ENCODE results near the gene GNRH2. TPM values are rescaled to one million over a fixed set of nuclear protein-coding genes. Genes with fewer than 3 reads are reported as not detected.
"Not testable (repeated sequence)": the region's sequence is repeated elsewhere in the genome, so short reads cannot be mapped to it uniquely, and the experiment has no call there.

GNRH2 gene
- total RNA-seq, 1 experiment from 2014 or later, result 1.1 TPM

- no peak overlapping the region for H3K4me2 ChIP-seq (ENCODE audit: insufficient read depth, insufficient read length, low read length)
- Mint-ChIP-seq H3K9me3 (peaks cover 6 to 12% of the 10 kb centered on the region in 2 experiments), H3K4me1 (no peaks in the 10 kb centered on the region), H3K27ac (no peak overlapping the region), H3K36me3 (ENCODE audit: insufficient read depth in 1 of 3, low read depth in 3 of 3) (peaks cover 35 to 86% (median 78%) of the 10 kb centered on the region in 3 experiments), H3K4me3 (no peak overlapping the region), H3K27me3 (ENCODE audit: low read depth) (no peaks in the 10 kb centered on the region)
- no peak overlapping the region for H3K56ac ChIP-seq (ENCODE audit: insufficient read length, low read depth, low read length)
- no peak overlapping the region for H2AFZ ChIP-seq (ENCODE audit: low read length)
- no peak overlapping the region for H2BK12ac ChIP-seq (ENCODE audit: insufficient read length, low read depth, low read length)
- H3K79me2 ChIP-seq (ENCODE audit: insufficient read depth, low read length), result no peaks in the 10 kb centered on the region
- H3T11ph ChIP-seq (ENCODE audit: low read length), result no peak overlapping the region
- H3K27me3 ChIP-seq (ENCODE audit: insufficient read depth, low read length), result no peaks in the 10 kb centered on the region; the same call in 1 of the 2 replicates
- H3K9ac ChIP-seq (ENCODE audit: extremely low read depth, insufficient read length, low read length), result no peak overlapping the region
- no peak overlapping the region for H2BK5ac ChIP-seq (ENCODE audit: insufficient read length, low read length)
- H3K9me3 ChIP-seq (ENCODE audit: control insufficient read depth, low read depth, low read length), result peaks cover 7% of the 10 kb centered on the region
- H3K79me1 ChIP-seq (ENCODE audit: insufficient read depth, low read depth, low read length, poor library complexity, severe bottlenecking), result no peaks in the 10 kb centered on the region
- H3K23me2 ChIP-seq (ENCODE audit: insufficient read length, low read depth, low read length, poor library complexity, severe bottlenecking), result no peaks in the 10 kb centered on the region
- no peaks in the 10 kb centered on the region for H4K20me1 ChIP-seq (ENCODE audit: control insufficient read depth, insufficient read depth, insufficient read length)
- no peak overlapping the region for H4K91ac ChIP-seq (ENCODE audit: insufficient read length, low read depth, low read length)
- H2BK20ac ChIP-seq (ENCODE audit: low read depth, low read length, poor library complexity, severe bottlenecking), result no peak overlapping the region
- no peak for TF ChIP-seq CTCF (conservative IDR thresholded peaks at IDR 0.05)
- H2BK120ac ChIP-seq (ENCODE audit: low read depth, low read length, poor library complexity, severe bottlenecking), result no peak overlapping the region
- no peak overlapping the region for H3K23ac ChIP-seq (ENCODE audit: insufficient read length, low read depth, low read length)
- no CpG with 5 or more reads among the region's 5 CpGs for WGBS (ENCODE audit: extremely low coverage, insufficient read length, low lambda C conversion rate)
- no peak overlapping the region for H3K4ac ChIP-seq (ENCODE audit: low read depth, low read length)
- H3K14ac ChIP-seq (ENCODE audit: insufficient read depth, low read length), result no peak overlapping the region
- no peaks in the 10 kb centered on the region for H3K4me1 ChIP-seq (ENCODE audit: insufficient read depth, low read length)
- H3K27ac ChIP-seq (ENCODE audit: insufficient read length, low read depth, low read length), result no peak overlapping the region
- no peak overlapping the region for H4K8ac ChIP-seq (replicated peaks; ENCODE audit: insufficient read length, low read depth, low read length)
- H2BK15ac ChIP-seq (ENCODE audit: low read depth, low read length), result no peak overlapping the region
- no peak for DNase-seq
- no peak overlapping the region for H3K18ac ChIP-seq (ENCODE audit: insufficient read length, low read depth, low read length)
- H2AK5ac ChIP-seq (ENCODE audit: insufficient read length, low read length), result no peak overlapping the region
- H4K5ac ChIP-seq (ENCODE audit: insufficient read length, low read depth, low read length), result no peak overlapping the region
Observed at GRCh38 chr20:3021777-3022176, 21.6 kb upstream of the GNRH2 start.

- H3K23me2 ChIP-seq (ENCODE audit: insufficient read length, low read depth, low read length, poor library complexity, severe bottlenecking); H3K27ac Mint-ChIP-seq; H4K5ac ChIP-seq (ENCODE audit: insufficient read length, low read depth, low read length); H3K18ac ChIP-seq (ENCODE audit: insufficient read length, low read depth, low read length); H3K14ac ChIP-seq (ENCODE audit: insufficient read depth, low read length); DNase-seq; H2AK5ac ChIP-seq (ENCODE audit: insufficient read length, low read length); H3K4me1 ChIP-seq (ENCODE audit: insufficient read depth, low read length); H3K4me1 Mint-ChIP-seq; H3K27ac ChIP-seq (ENCODE audit: insufficient read length, low read depth, low read length); H2BK5ac ChIP-seq (ENCODE audit: insufficient read length, low read length); H3K23ac ChIP-seq (ENCODE audit: insufficient read length, low read depth, low read length); H3K9me3 ChIP-seq (ENCODE audit: control insufficient read depth, low read depth, low read length); H2BK15ac ChIP-seq (ENCODE audit: low read depth, low read length); H3K4me2 ChIP-seq (ENCODE audit: insufficient read depth, insufficient read length, low read length); H3K79me2 ChIP-seq (ENCODE audit: insufficient read depth, low read length); H4K8ac ChIP-seq (replicated peaks; ENCODE audit: insufficient read length, low read depth, low read length); H3K9ac ChIP-seq (ENCODE audit: extremely low read depth, insufficient read length, low read length); H2BK12ac ChIP-seq (ENCODE audit: insufficient read length, low read depth, low read length); H2AFZ ChIP-seq (ENCODE audit: low read length); H4K20me1 ChIP-seq (ENCODE audit: control insufficient read depth, insufficient read depth, insufficient read length); H3K79me1 ChIP-seq (ENCODE audit: insufficient read depth, low read depth, low read length, poor library complexity, severe bottlenecking); H3K9me3 Mint-ChIP-seq; H3K27me3 Mint-ChIP-seq (ENCODE audit: low read depth); H3K4ac ChIP-seq (ENCODE audit: low read depth, low read length); H3K27me3 ChIP-seq (ENCODE audit: insufficient read depth, low read length); H3K56ac ChIP-seq (ENCODE audit: insufficient read length, low read depth, low read length); H4K91ac ChIP-seq (ENCODE audit: insufficient read length, low read depth, low read length); H3K4me3 Mint-ChIP-seq; H3T11ph ChIP-seq (ENCODE audit: low read length); H2BK120ac ChIP-seq (ENCODE audit: low read depth, low read length, poor library complexity, severe bottlenecking); H2BK20ac ChIP-seq (ENCODE audit: low read depth, low read length, poor library complexity, severe bottlenecking): not testable (repeated sequence)
- H3K36me3 Mint-ChIP-seq (ENCODE audit: insufficient read depth in 1 of 3, low read depth in 3 of 3), result peaks cover 32 to 86% (median 78%) of the 10 kb centered on the region in 3 experiments
- no CpG with 5 or more reads among the region's 20 CpGs for WGBS (ENCODE audit: extremely low coverage, insufficient read length, low lambda C conversion rate)
Observed at GRCh38 chr20:3022559-3023490, 20.6 kb upstream of the GNRH2 start.

All from H9 (cell line).